Osteoblast (primary cell): ENCODE data around the gene STYX. TPM values are rescaled to one million over a fixed set of nuclear protein-coding genes. Genes with fewer than 3 reads are reported as not detected.
A peak's percentile ranks its signal among the peaks of the same experiment; 100 is the strongest.

Experiments used
- DNase-seq: peaks from one replicate; pipeline ENCODE4 v3.0.0; 2011; ENCODE audit warnings: low spot score, mixed read lengths; ENCODE audit not compliant: insufficient read length; ENCODE audit errors: missing footprints
- H2AFZ ChIP-seq: 2 replicates; pipeline ENCODE4 v1.6.0; 2011; ENCODE audit warnings: mild to moderate bottlenecking, low read length
- H3K27ac ChIP-seq: 2 replicates; pipeline ENCODE4 v1.5.1; 2011; ENCODE audit warnings: mild to moderate bottlenecking, low read depth, low read length, moderate library complexity
- H3K27me3 ChIP-seq: 2 replicates; pipeline ENCODE4 v1.6.0; 2012; ENCODE audit warnings: mild to moderate bottlenecking, control low read depth, inconsistent platforms, low read length, moderate library complexity; ENCODE audit not compliant: insufficient read depth
- H3K36me3 ChIP-seq: 2 replicates; pipeline ENCODE4 v1.5.1; 2011; ENCODE audit warnings: mild to moderate bottlenecking, low read length, control low read depth, moderate library complexity; ENCODE audit not compliant: insufficient read depth
- H3K4me1 ChIP-seq: 2 replicates; pipeline ENCODE4 v1.5.1; 2011; ENCODE audit warnings: mild to moderate bottlenecking, low read length, control low read depth, moderate library complexity; ENCODE audit not compliant: insufficient read depth
- H3K4me2 ChIP-seq: 2 replicates; pipeline ENCODE4 v1.6.0; 2011; ENCODE audit warnings: mild to moderate bottlenecking, low read length; ENCODE audit not compliant: insufficient read depth
- H3K4me3 ChIP-seq: fragments of 200-600 bp; sonication (generic); 3 replicates; pipeline ENCODE4 v1.5.1; 2012; ENCODE audit warnings: mild to moderate bottlenecking, low read length, inconsistent platforms; ENCODE audit not compliant: insufficient read depth
- H3K79me2 ChIP-seq: 2 replicates; pipeline ENCODE4 v1.6.0; 2012; ENCODE audit warnings: mild to moderate bottlenecking, low read length, control low read depth, inconsistent platforms; ENCODE audit not compliant: insufficient read depth
- H3K9me3 ChIP-seq: 2 replicates; pipeline ENCODE4 v1.5.1; 2011; ENCODE audit warnings: low read depth, low read length, control low read depth
- H4K20me1 ChIP-seq: 2 replicates; pipeline ENCODE4 v1.6.0; 2012; ENCODE audit warnings: mild to moderate bottlenecking, low read length, control low read depth; ENCODE audit not compliant: insufficient read depth
- CTCF ChIP-seq: IDR thresholded peaks from 2 replicates; pipeline ENCODE4 v1.5.1; 2011; ENCODE audit warnings: mild to moderate bottlenecking, low read depth, low read length, moderate library complexity; ENCODE audit errors: extremely low read depth
- total RNA-seq: library from RNA; depleted of rRNA; stranded (reverse); fragments of >200 nt; gene quantifications from 2 replicates; pipeline ENCODE4 v1.2.3, GENCODE V29; 2012

The STYX gene
- total RNA-seq, 1 donor = 29.7 TPM

GRCh38 chr14:52703225-52703624 is 26.7 kb upstream of the STYX start:
- Histone ChIP-seq H3K4me2 (peak overlapping the region; percentile 47), H4K20me1 (peaks cover 11% of the 10 kb centered on the region), H3K27ac (peak overlapping the region; percentile 48), H3K9me3 (no peaks in the 10 kb centered on the region), H3K4me3 (no peak overlapping the region), H3K27me3 (no peaks in the 10 kb centered on the region), H3K4me1 (peaks cover 25% of the 10 kb centered on the region), H3K36me3 (peaks cover under 1% of the 10 kb centered on the region), H3K79me2 (peaks cover 12% of the 10 kb centered on the region), H2AFZ (no peak overlapping the region)
- DNase-seq = peak; percentile 95
- TF ChIP-seq CTCF = no peak

- Histone ChIP-seq H3K79me2 (peaks cover 17% of the 10 kb centered on the region), H3K27me3 (no peaks in the 10 kb centered on the region), H3K36me3 (peaks cover 5% of the 10 kb centered on the region), H3K4me1 (peaks cover 30% of the 10 kb centered on the region), H2AFZ (no peak overlapping the region), H4K20me1 (peaks cover 13% of the 10 kb centered on the region), H3K4me3 (no peak overlapping the region), H3K4me2 (peak overlapping the region; percentile 47), H3K27ac (peak overlapping the region; percentile 48), H3K9me3 (no peaks in the 10 kb centered on the region)
- no peak for TF ChIP-seq CTCF
- DNase-seq = no peak
Measured at GRCh38 chr14:52703664-52704063, 26.3 kb upstream of the STYX start.

GRCh38 chr14:52706286-52706685 is 23.7 kb upstream of the STYX start:
- peaks cover 38% of the 10 kb centered on the region for H3K79me2 ChIP-seq
- H3K36me3 ChIP-seq = peaks cover 15% of the 10 kb centered on the region
- H3K4me3 ChIP-seq = peak overlapping the region; percentile 98
- H2AFZ ChIP-seq = peak overlapping the region; percentile 100
- TF ChIP-seq CTCF = no peak
- H3K4me2 ChIP-seq = peak overlapping the region; percentile 91
- H3K27me3 ChIP-seq = no peaks in the 10 kb centered on the region
- no peak for DNase-seq
- H3K9me3 ChIP-seq = no peaks in the 10 kb centered on the region
- peaks cover 13% of the 10 kb centered on the region for H4K20me1 ChIP-seq
- peak overlapping the region; percentile 97 for H3K27ac ChIP-seq
- peaks cover 44% of the 10 kb centered on the region for H3K4me1 ChIP-seq

GRCh38 chr14:52706724-52707706 is 23.0 kb upstream of the STYX start, which contains the start of gene PSMC6:
PSMC6 (plus strand) TSS chr14:52707200; CDS start chr14:52707220, 20 bp downstream.
- Histone ChIP-seq H3K27ac (peak within 1 kb of the TSS; percentile 97), H3K9me3 (no peaks in the 10 kb centered on the region), H3K4me1 (peaks cover 50% of the 10 kb centered on the region), H3K36me3 (peaks cover 21% of the 10 kb centered on the region), H4K20me1 (peaks cover 13% of the 10 kb centered on the region), H3K4me2 (peak within 1 kb of the TSS; percentile 91), H3K27me3 (no peaks in the 10 kb centered on the region), H2AFZ (peak within 1 kb of the TSS; percentile 100), H3K79me2 (peaks cover 42% of the 10 kb centered on the region), H3K4me3 (peak within 1 kb of the TSS; percentile 98)
- TF ChIP-seq CTCF = no peak
- DNase-seq = peak; percentile 94
